Activated naive CD4-positive, alpha-beta T cell treated with anti-CD3 and anti-CD28 coated beads, Interleukin-2, amount 50 U/mL, for 72 hours (primary cell): ENCODE data around the gene CLIP2. TPM values are rescaled to one million over a fixed set of nuclear protein-coding genes. Genes with fewer than 3 reads are reported as not detected.
"Not testable (repeated sequence)": the region's sequence is repeated elsewhere in the genome, so short reads cannot be mapped to it uniquely, and the experiment has no call there.

Source experiments
- ATAC-seq, 2 donors: fragments of 150-1000 bp; cut with Tn5 transposase; 2 replicates each; pipeline ENCODE4 v1.10.0; 2021; ENCODE audit warnings: mild to moderate bottlenecking in 2 of 2, moderate library complexity in 2 of 2
- DNase-seq, 2 donors: peaks; one replicate each; pipeline ENCODE4 v3.0.0; 2021 to 2022; ENCODE audit warnings: low spot score in 2 of 2
- H3K27ac Mint-ChIP-seq, 2 donors: one replicate each; pipeline ENCODE4 v1.8.0; 2022; ENCODE audit warnings: mild to moderate bottlenecking in 2 of 2, mixed read lengths in 2 of 2
- H3K36me3 Mint-ChIP-seq, 2 donors: one replicate each; pipeline ENCODE4 v1.8.0; 2022; ENCODE audit warnings: mixed read lengths in 2 of 2
- H3K9me3 Mint-ChIP-seq, 2 donors: one replicate each; pipeline ENCODE4 v1.8.0; 2022; ENCODE audit warnings: mixed read lengths in 2 of 2
- total RNA-seq, 2 donors: library from RNA; stranded (reverse); gene quantifications; one replicate each; pipeline ENCODE4 v1.2.3, GENCODE V29; 2022

CLIP2 gene
- total RNA-seq, 2 donors from 2014 or later, result 0.89 to 1.1 TPM

GRCh38 chr7:74398426-74398825, 109.2 kb downstream of the CLIP2 start:
- no peaks in the 10 kb centered on the region for H3K9me3 Mint-ChIP-seq
- H3K36me3 Mint-ChIP-seq, result no peaks in the 10 kb centered on the region
- H3K27ac Mint-ChIP-seq, result no peak overlapping the region
- ATAC-seq, result no peak
- DNase-seq, result no peak

GRCh38 chr7:74399006-74399405, 109.8 kb downstream of the CLIP2 start:
- DNase-seq, result no peak
- Mint-ChIP-seq H3K27ac (no peak overlapping the region), H3K36me3 (no peaks in the 10 kb centered on the region), H3K9me3 (no peaks in the 10 kb centered on the region)
- ATAC-seq, result no peak

DNA sequence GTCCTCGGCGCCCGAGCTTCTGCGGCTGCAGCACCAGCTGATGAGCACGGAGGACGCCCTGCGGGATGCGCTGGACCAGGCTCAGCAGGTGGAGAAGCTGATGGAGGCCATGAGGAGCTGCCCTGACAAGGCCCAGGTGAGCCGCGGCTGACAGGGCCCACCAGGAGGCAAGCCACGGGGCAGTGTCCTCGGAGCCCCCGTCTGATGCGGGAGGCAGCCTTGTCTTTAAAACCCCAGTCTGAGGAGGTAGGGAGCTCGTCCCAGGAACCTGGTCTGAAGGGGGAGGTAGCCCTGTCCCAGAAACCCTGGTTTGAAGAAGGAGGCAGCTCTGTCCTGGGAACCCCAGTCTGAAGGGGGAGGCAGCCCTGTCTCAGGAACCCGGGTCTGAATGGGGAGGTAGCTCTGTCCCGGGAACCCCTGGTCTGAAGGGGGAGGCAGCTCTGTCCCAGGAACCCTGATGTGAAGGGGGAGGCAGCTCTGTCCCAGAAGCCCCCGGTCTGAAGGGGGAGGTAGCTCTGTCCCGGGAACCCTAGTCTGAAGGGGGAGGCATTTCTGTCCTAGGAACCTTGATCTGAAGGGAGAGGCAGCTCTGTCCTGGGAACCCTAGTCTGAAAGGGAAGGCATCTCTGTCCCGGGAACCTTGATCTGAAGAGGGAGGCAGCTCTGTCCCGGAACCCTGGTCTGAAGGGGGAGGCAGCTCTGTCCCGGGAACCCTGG, 111.4 kb downstream of the CLIP2 start:
- H3K9me3 Mint-ChIP-seq, result no peaks in the 10 kb centered on the region
- no peak for DNase-seq
- peak in 1 of 2 donors; percentile 6 for ATAC-seq
- H3K36me3 Mint-ChIP-seq, result no peaks in the 10 kb centered on the region
- no peak overlapping the region for H3K27ac Mint-ChIP-seq

GRCh38 chr7:74401137-74401859, 112.1 kb downstream of the CLIP2 start:
- no peaks in the 10 kb centered on the region for H3K9me3 Mint-ChIP-seq
- no peaks in the 10 kb centered on the region for H3K36me3 Mint-ChIP-seq
- DNase-seq (peak in 1 of 2 donors; percentile 75), ATAC-seq (peak; percentile 72 to 82)
- H3K27ac Mint-ChIP-seq, result no peak overlapping the region

GRCh38 chr7:74402668-74403067, 113.5 kb downstream of the CLIP2 start:
- not testable (repeated sequence) for H3K27ac Mint-ChIP-seq, H3K36me3 Mint-ChIP-seq, DNase-seq, ATAC-seq, H3K9me3 Mint-ChIP-seq

DNA sequence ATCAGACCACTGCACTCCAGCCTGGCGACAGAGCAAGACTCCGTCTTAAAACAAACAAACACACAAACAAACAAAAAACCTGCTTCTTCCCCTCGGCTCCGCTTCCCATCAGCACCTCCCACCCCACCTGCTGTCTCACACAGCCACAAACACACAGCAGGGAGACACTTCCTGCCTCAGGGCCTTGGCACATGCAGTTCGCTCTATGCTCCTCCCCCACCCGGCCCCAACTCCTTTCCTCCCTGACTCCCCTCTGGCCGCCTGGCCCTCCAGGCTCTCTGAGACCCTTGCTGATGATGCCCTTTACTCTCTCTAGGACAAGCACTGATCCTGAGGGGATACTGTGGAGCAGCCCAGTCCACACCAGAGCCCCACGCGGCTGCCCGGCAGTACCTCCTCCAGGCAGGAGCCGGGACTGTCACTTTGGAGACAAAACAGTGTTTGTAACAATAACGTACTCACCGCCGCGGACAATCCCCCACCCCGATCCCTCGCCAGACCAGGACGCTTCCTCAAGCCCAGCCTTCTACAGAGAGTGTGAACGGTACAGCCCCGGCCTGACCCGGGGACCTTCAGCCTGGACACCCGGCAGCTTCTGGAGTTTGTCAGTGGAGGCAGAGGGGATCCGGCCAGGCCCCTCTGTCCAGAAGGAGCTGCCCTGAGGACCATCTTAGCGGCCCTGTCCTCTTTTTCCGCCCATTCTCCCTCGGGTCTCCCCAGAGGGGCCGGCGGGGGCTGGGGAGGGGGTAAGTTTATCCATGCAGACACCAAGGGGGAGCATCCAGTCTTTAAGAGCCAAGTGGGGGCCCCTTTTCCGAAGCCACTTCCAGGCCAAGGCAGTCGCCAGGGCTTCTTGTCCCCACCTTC, 114.5 kb downstream of the CLIP2 start:
- DNase-seq, result no peak
- ATAC-seq, result no peak
- Mint-ChIP-seq H3K36me3 (no peaks in the 10 kb centered on the region), H3K9me3 (no peaks in the 10 kb centered on the region), H3K27ac (peak overlapping the region in 1 of 2 donors; percentile 60)

DNA sequence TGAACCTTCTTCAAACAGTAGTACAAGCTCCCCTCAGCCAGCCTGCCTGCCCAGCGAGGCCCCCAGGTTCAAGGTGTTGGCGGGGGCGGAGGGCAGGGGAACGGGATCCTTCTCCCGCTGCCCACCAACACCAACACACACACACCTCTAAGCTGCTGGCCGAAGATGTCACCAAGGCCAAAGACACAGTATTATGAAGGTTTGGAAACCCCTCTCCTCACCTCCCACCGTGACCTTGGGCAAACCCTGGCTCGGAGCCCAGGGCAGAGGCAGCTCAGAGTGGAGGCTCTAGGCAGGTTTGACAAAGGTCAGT, 115.1 kb downstream of the CLIP2 start:
- Mint-ChIP-seq H3K36me3 (no peaks in the 10 kb centered on the region), H3K27ac (no peak overlapping the region), H3K9me3 (no peaks in the 10 kb centered on the region)
- no peak for DNase-seq
- ATAC-seq, result no peak

GRCh38 chr7:74404741-74405140, 115.5 kb downstream of the CLIP2 start:
- no peaks in the 10 kb centered on the region for H3K36me3 Mint-ChIP-seq
- no peaks in the 10 kb centered on the region for H3K9me3 Mint-ChIP-seq
- ATAC-seq (no peak), DNase-seq (no peak)
- H3K27ac Mint-ChIP-seq, result no peak overlapping the region

DNA sequence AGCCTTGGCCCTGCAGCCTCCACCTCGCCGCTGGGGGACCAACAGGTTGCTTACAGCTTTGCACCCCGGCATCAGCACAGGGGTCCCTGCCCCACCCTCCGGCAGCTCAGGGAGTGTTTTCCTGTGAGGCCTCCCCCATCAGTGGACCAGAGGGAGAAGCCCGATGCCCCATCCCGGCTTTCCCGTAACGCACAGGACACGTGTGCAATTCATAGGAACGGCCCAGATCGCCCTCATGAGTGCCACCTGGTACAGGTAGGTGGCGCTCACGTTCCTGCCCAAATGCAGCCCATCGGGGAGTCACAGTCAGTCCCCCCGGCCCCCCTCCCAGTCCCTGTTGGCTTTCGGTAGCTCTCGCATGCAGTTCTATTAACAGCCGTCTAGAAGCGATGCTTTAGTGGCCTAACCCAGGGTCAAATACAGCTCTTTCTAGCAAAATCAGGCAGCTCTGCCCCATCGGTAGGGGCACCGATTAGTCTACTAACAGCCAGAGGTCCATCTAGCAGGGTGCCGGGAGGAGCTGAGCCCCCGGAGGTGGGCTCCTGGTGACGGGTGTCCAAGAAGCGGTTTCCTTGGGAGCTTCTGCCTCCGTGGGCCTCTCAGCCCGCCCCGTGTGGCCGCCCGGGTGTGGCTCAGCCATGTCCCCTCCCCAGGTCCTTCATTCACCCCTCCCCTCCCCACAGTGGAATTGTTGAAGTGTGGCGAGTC, 116.1 kb downstream of the CLIP2 start:
- Mint-ChIP-seq H3K9me3 (no peaks in the 10 kb centered on the region), H3K27ac (no peak overlapping the region), H3K36me3 (no peaks in the 10 kb centered on the region)
- peak in 1 of 2 donors; percentile 14 for DNase-seq
- ATAC-seq, result no peak

DNA sequence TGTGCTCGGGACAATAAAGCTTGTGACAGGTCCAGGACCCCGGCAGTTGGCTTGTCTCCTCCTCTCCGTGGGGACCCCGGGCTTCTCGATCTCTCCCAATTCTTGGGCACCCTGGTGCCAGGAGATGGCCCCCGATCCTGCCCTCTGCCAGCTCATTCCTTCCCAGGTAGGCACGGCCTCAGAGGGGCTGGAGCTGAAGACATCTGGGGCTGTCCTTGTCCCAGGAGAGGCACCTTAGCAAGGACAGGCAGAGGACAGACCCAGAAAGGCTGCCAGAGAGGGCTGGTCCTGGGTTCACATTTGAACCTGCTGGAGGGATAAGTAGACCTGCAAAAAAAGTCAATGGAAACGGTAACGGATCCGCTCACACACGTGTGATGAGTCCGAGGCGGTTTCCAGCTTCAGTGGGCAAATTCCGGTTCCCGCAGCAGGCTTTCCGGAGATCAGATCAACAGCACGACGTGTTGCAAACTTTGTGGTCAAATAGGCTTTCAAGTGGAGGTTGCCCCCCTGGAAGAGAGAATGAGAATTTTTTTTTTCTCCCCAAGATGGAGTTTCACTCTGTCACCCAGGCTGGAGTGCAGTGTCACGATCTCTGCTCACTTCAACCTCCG, 116.8 kb downstream of the CLIP2 start:
- no peak for DNase-seq
- ATAC-seq, result no peak
- H3K9me3 Mint-ChIP-seq, result no peaks in the 10 kb centered on the region
- H3K36me3 Mint-ChIP-seq, result no peaks in the 10 kb centered on the region
- H3K27ac Mint-ChIP-seq, result no peak overlapping the region

DNA sequence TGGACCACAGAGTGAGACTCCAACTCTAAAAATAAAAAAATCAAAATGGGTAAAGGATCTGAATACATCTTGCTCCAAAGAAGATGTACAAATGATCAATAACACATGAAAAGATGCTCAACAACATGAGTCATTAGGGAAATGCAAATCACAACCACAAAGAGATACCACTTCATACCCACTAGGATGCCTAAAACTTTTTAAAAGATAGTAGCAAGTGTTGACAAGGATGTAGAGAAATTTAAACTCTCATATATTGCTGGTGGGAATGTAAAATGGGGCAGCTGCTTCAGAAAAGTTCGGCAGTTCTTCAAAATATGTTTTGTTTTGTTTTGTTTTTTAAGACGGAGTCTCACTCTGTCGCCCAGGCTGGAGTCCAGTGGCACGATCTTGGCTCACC, 118.8 kb downstream of the CLIP2 start:
- Mint-ChIP-seq H3K27ac (no peak overlapping the region), H3K9me3 (no peaks in the 10 kb centered on the region), H3K36me3 (no peaks in the 10 kb centered on the region)
- DNase-seq (no peak), ATAC-seq (no peak)

DNA sequence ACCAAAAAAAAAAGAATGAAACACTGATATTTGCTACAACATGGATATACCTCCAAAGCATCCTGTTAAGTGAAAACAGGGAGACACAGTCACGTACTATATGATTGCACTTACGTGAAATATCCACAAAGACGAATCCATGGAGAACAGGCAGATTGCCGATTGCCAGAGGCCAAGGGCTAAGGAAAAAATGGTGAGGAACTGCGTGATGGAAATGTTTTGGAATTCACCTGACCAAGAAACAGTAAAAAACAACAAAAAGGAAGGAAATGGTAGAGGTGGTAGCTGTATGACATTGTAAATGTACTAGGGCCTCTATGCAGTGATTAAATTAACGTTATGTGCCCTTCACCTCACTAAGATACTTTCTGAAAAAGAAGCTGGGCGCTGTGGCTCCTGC, 120.4 kb downstream of the CLIP2 start:
- Mint-ChIP-seq H3K9me3 (no peaks in the 10 kb centered on the region), H3K36me3 (no peaks in the 10 kb centered on the region), H3K27ac (no peak overlapping the region)
- DNase-seq (no peak), ATAC-seq (no peak)

- ATAC-seq (no peak), DNase-seq (no peak)
- peak overlapping the region in 1 of 2 donors; percentile 3 for H3K27ac Mint-ChIP-seq
- no peaks in the 10 kb centered on the region for H3K36me3 Mint-ChIP-seq
- H3K9me3 Mint-ChIP-seq, result no peaks in the 10 kb centered on the region
Measured at GRCh38 chr7:74410772-74411171, 121.6 kb downstream of the CLIP2 start.

- not testable (repeated sequence) for H3K27ac Mint-ChIP-seq, H3K9me3 Mint-ChIP-seq, H3K36me3 Mint-ChIP-seq, DNase-seq, ATAC-seq
Measured at GRCh38 chr7:74411571-74411970, 122.4 kb downstream of the CLIP2 start.

GRCh38 chr7:74412056-74412455, 122.8 kb downstream of the CLIP2 start:
- no peaks in the 10 kb centered on the region for H3K9me3 Mint-ChIP-seq
- H3K36me3 Mint-ChIP-seq, result no peaks in the 10 kb centered on the region
- H3K27ac Mint-ChIP-seq, result no peak overlapping the region
- DNase-seq (no peak), ATAC-seq (no peak)

- no peak for ATAC-seq
- Mint-ChIP-seq H3K27ac (no peak overlapping the region), H3K9me3 (no peaks in the 10 kb centered on the region), H3K36me3 (no peaks in the 10 kb centered on the region)
- no peak for DNase-seq
Measured at GRCh38 chr7:74412603-74413002, 123.4 kb downstream of the CLIP2 start.
